OCI-LY7 (cell line): ENCODE results near the gene TGFBRAP1. TPM values are rescaled to one million over a fixed set of nuclear protein-coding genes. Genes with fewer than 3 reads are reported as not detected.

Source experiments
- BruUV-seq: library from RNA; stranded (reverse); fragments of 400-500 nt; replicated peaks from 2 replicates; lab custom pipeline; 2021; lab: Mats Ljungman, UMichigan
- CTCF ChIA-PET: fragments of 300-600 bp; sonication (Branson Sonifier 250); formaldehyde crosslinking; loops from one replicate; lab custom pipeline; 2022; ENCODE audit warnings: antibody characterized with exemption; ENCODE audit not compliant: unreplicated experiment; lab: Charles Lee
- POLR2A ChIA-PET: fragments of 300-600 bp; sonication (Branson Sonifier 250); formaldehyde crosslinking; loops from one replicate; lab custom pipeline; 2022; ENCODE audit warnings: antibody characterized with exemption; lab: Charles Lee
- DNase-seq: peaks from one replicate; pipeline ENCODE4 v3.0.0-alpha.2; 2015; ENCODE audit warnings: low spot score
- H2AFZ ChIP-seq: fragments of 200-600 bp; sonication (generic), shearing (Covaris generic); 2 replicates; pipeline ENCODE4 v1.6.1; 2014; ENCODE audit warnings: mild to moderate bottlenecking, antibody characterized with exemption, low read length, moderate library complexity
- H3K27ac ChIP-seq: fragments of 200-600 bp; sonication (generic); 2 replicates; pipeline ENCODE4 v1.5.1; 2014; ENCODE audit warnings: mixed run types, low read depth, mild to moderate bottlenecking, moderate library complexity, low read length, inconsistent platforms; ENCODE audit not compliant: poor library complexity, severe bottlenecking
- H3K36me3 ChIP-seq: fragments of 200-600 bp; sonication (generic); 2 replicates; pipeline ENCODE4 v1.6.1; 2014; ENCODE audit warnings: mild to moderate bottlenecking, antibody characterized with exemption, low read length, moderate library complexity, mixed read lengths; ENCODE audit not compliant: insufficient read depth
- H3K4me1 ChIP-seq: fragments of 200-600 bp; sonication (generic); 2 replicates; pipeline ENCODE4 v1.5.1; 2014; ENCODE audit warnings: mild to moderate bottlenecking, low read length; ENCODE audit not compliant: insufficient read depth, poor library complexity, severe bottlenecking
- H3K4me2 ChIP-seq: fragments of 200-600 bp; sonication (generic); 2 replicates; pipeline ENCODE4 v1.6.1; 2014; ENCODE audit warnings: mild to moderate bottlenecking, low read length
- H3K4me3 ChIP-seq: fragments of 200-600 bp; sonication (generic); 2 replicates; pipeline ENCODE4 v1.5.1; 2014; ENCODE audit warnings: mild to moderate bottlenecking, low read depth, low read length; ENCODE audit not compliant: poor library complexity, severe bottlenecking
- H3K79me2 ChIP-seq: fragments of 200-600 bp; sonication (generic); 2 replicates; pipeline ENCODE4 v1.6.1; 2016; ENCODE audit warnings: low read depth, mild to moderate bottlenecking, low read length, moderate library complexity, mixed read lengths; ENCODE audit not compliant: insufficient read depth
- H3K9me2 ChIP-seq: fragments of 200-600 bp; sonication (generic); 2 replicates; pipeline ENCODE4 v1.6.1; 2016; ENCODE audit warnings: mild to moderate bottlenecking, low read length, mixed read lengths; ENCODE audit not compliant: insufficient read depth
- H3K9me3 ChIP-seq: fragments of 200-600 bp; sonication (generic); 2 replicates; pipeline ENCODE4 v1.6.1; 2014; ENCODE audit warnings: mild to moderate bottlenecking, mixed run types, low read length, mixed read lengths
- H4K20me1 ChIP-seq: fragments of 200-600 bp; sonication (generic); 2 replicates; pipeline ENCODE4 v1.6.1; 2014; ENCODE audit warnings: mild to moderate bottlenecking, antibody characterized with exemption, low read length, moderate library complexity, mixed read lengths; ENCODE audit not compliant: insufficient read depth
- EZH2phosphoT487 ChIP-seq: fragments of 200-600 bp; sonication (generic); IDR thresholded peaks from 2 replicates; pipeline ENCODE4 v1.6.1; 2018; ENCODE audit warnings: low read depth, borderline replicate concordance, mild to moderate bottlenecking, mixed run types, antibody characterized with exemption, low read length, moderate library complexity, mixed read lengths
- intact Hi-C: fragments of 100-400 bp; cut with micrococcal nuclease; formaldehyde crosslinking; loops from one replicate; pipeline ENCODE4 v1.10.0; 2022; ENCODE audit not compliant: unreplicated experiment
- total RNA-seq, 2 experiments: library from RNA; depleted of rRNA in 1 of 2; stranded (reverse); fragments of >200 nt in 1 of 2; shearing (Covaris generic) in 1 of 2; gene quantifications; 2 replicates each; pipeline ENCODE4 v1.2.3, GENCODE V29; 2014 to 2022
- TF ChIP-seq, protein P1 (sequence below): fragments of 200-600 bp; sonication (generic); conservative IDR thresholded peaks from 2 replicates; pipeline ENCODE4 v1.5.1; 2014; ENCODE audit warnings: mild to moderate bottlenecking, antibody characterized with exemption, low read length, moderate library complexity, mixed read lengths

Gene TGFBRAP1
- total RNA-seq, 2 experiments from 2014 or later = 20.5 to 24.6 TPM

DNA sequence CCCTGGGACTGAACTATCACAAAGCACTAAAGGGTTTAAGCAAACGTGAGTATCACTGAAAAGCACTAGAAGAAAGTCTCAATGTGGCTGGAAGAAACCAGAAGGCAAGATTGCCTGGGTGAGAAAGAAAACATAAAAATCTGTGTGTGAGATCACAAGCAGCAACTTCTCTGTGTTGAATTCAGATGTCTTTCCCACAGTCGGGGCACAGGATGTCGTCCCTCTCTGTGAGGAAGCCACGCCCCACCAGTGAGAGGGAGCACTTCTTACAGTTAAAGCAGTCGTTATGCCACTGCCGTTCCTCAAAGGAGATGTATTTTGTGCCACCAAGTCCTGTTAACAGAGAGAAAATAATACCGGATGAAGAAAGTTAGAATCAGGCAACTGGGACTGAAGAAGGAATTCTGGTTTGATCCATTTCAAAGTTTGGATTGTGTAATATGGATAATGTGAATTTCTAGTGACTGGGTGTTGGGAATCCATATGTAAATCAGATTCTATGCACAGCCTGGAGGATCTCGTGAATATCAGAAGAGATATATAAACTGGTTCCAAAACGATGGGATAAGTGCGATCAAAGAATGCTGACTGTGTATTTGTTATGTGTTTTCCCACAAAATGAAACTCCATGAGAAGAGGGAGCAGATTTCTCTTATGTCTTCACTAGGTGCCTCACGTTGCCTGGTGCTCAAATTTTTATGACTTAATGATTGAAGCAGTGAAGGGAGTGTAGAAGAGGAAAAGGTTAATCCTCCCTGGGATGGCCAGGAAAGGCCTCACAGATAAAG is 31.8 kb upstream of the TGFBRAP1 start:
- Histone ChIP-seq H2AFZ (no peak overlapping the region), H3K4me1 (no peaks in the 10 kb centered on the region), H3K9me3 (0 out of 2 replicates have a peak, but pooled peaks cover 8% of the 10 kb centered on the region), H3K9me2 (no peaks in the 10 kb centered on the region), H3K4me3 (no peak overlapping the region), H3K27ac (no peak overlapping the region), H3K4me2 (no peak overlapping the region), H3K79me2 (no peaks in the 10 kb centered on the region), H4K20me1 (no peaks in the 10 kb centered on the region), H3K36me3 (peaks cover 30% of the 10 kb centered on the region)
- CTCF ChIA-PET = no interaction called here
- TF ChIP-seq EZH2phosphoT487 = no peak
- TF ChIP-seq, protein P1, sequence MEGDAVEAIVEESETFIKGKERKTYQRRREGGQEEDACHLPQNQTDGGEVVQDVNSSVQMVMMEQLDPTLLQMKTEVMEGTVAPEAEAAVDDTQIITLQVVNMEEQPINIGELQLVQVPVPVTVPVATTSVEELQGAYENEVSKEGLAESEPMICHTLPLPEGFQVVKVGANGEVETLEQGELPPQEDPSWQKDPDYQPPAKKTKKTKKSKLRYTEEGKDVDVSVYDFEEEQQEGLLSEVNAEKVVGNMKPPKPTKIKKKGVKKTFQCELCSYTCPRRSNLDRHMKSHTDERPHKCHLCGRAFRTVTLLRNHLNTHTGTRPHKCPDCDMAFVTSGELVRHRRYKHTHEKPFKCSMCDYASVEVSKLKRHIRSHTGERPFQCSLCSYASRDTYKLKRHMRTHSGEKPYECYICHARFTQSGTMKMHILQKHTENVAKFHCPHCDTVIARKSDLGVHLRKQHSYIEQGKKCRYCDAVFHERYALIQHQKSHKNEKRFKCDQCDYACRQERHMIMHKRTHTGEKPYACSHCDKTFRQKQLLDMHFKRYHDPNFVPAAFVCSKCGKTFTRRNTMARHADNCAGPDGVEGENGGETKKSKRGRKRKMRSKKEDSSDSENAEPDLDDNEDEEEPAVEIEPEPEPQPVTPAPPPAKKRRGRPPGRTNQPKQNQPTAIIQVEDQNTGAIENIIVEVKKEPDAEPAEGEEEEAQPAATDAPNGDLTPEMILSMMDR = no peak
- POLR2A ChIA-PET = no interaction called here
- DNase-seq = no peak
- no TSS peak for BruUV-seq
- intact Hi-C loops = no loop called here

DNA sequence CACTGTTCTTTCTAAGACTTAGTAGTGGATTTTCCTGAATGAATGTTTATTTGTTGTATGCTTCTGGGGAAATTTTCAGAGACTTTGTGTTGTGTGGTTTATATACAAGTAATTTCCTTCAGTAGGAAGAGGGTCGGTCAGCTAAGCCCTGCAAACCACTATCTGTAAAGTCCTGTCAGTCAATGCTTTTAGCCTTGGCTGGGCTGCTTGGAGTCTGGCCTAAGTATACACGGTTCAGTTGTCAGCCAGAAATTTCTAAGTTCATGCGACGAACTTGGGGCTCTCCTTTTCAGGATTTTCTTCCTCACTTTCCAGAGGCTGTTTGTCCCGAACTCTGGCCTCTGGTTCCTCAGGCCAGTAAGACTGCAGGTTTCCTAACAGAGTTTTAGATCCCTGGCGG is 29.1 kb upstream of the TGFBRAP1 start:
- no peaks in the 10 kb centered on the region for H4K20me1 ChIP-seq
- no peak overlapping the region for H3K4me3 ChIP-seq
- DNase-seq = no peak
- H3K9me2 ChIP-seq = no peaks in the 10 kb centered on the region
- no peak overlapping the region for H2AFZ ChIP-seq
- no peaks in the 10 kb centered on the region for H3K4me1 ChIP-seq
- 0 out of 2 replicates have a peak, but pooled peaks cover 8% of the 10 kb centered on the region for H3K9me3 ChIP-seq
- intact Hi-C loops = no loop called here
- H3K79me2 ChIP-seq = no peaks in the 10 kb centered on the region
- CTCF ChIA-PET = no interaction called here
- peaks cover 52% of the 10 kb centered on the region for H3K36me3 ChIP-seq
- no peak overlapping the region for H3K27ac ChIP-seq
- BruUV-seq = no TSS peak
- POLR2A ChIA-PET = no interaction called here
- TF ChIP-seq, protein P1 = no peak
- no peak for TF ChIP-seq EZH2phosphoT487
- no peak overlapping the region for H3K4me2 ChIP-seq

DNA sequence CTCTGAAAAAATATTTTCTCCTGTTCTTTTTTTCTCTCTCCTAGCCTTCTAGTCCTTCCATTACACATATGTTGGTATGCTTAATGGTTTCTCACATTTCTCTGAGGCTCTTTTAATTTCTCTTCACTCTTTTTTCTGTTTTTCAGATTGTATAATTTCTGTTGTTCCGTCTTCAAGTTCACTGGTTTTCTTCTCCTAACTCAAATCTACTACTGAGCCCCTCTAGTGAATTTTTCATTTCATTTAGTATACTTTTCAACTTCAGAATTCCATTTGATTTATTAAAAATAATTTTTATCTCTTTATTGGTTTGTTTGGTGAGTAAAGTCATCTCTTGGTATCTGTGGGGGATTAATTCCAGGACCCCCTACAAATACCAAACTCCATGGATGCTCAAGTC is 27.6 kb upstream of the TGFBRAP1 start:
- H3K9me3 ChIP-seq = 0 out of 2 replicates have a peak, but pooled peaks cover 8% of the 10 kb centered on the region
- no peak overlapping the region for H3K4me3 ChIP-seq
- H4K20me1 ChIP-seq = no peaks in the 10 kb centered on the region
- TF ChIP-seq, protein P1 = no peak
- TF ChIP-seq EZH2phosphoT487 = no peak
- H3K79me2 ChIP-seq = no peaks in the 10 kb centered on the region
- no peak overlapping the region for H2AFZ ChIP-seq
- intact Hi-C loops = no loop called here
- no peak for DNase-seq
- CTCF ChIA-PET = no interaction called here
- BruUV-seq = no TSS peak
- H3K27ac ChIP-seq = no peak overlapping the region
- H3K4me2 ChIP-seq = no peak overlapping the region
- H3K9me2 ChIP-seq = no peaks in the 10 kb centered on the region
- POLR2A ChIA-PET = interaction anchor here (1.0 kb wide), 1 partner anchor 8 kb away, joined by 3 read pairs; no protein-coding TSS in a partner anchor
- H3K4me1 ChIP-seq = no peaks in the 10 kb centered on the region
- H3K36me3 ChIP-seq = peaks cover 61% of the 10 kb centered on the region
